ENCODE data around the gene USP31. TPM values are rescaled to one million over a fixed set of nuclear protein-coding genes. Genes with fewer than 3 reads are reported as not detected.

Gene USP31
- polyA plus RNA-seq, 1 experiment: 4.7 TPM

GRCh38 chr16:23174622-23175021, 25.4 kb upstream of the USP31 start:
- CTCF ChIA-PET: interaction anchor here (1.4 kb wide), 1 partner anchor 259 kb away, joined by 4 read pairs; no protein-coding TSS in a partner anchor
- DNase-seq (ENCODE audit: low read depth, low spot score): no peak
- no peak for TF ChIP-seq CTCF (IDR thresholded peaks at IDR 0.05; ENCODE audit: low read depth, low read length)
- H3K27me3 ChIP-seq (ENCODE audit: control insufficient read depth, insufficient read depth, low read length): no peaks in the 10 kb centered on the region
- H3K4me3 ChIP-seq (ENCODE audit: low read depth, low read length): no peak overlapping the region
- H3K9me3 ChIP-seq (ENCODE audit: control insufficient read depth, insufficient read depth, low read length): no peaks in the 10 kb centered on the region; the same call in 1 of the 2 replicates
- H3K27ac ChIP-seq (ENCODE audit: low read depth, low read length): no peak overlapping the region
- POLR2A ChIA-PET: no interaction called here

GRCh38 chr16:23172994-23173393, 23.7 kb upstream of the USP31 start:
- Histone ChIP-seq H3K9me3 (ENCODE audit: control insufficient read depth, insufficient read depth, low read length) (no peaks in the 10 kb centered on the region; the same call in 1 of the 2 replicates), H3K4me3 (ENCODE audit: low read depth, low read length) (no peak overlapping the region), H3K27me3 (ENCODE audit: control insufficient read depth, insufficient read depth, low read length) (no peaks in the 10 kb centered on the region), H3K27ac (ENCODE audit: low read depth, low read length) (no peak overlapping the region)
- CTCF ChIA-PET: interaction anchor here (1.4 kb wide), 1 partner anchor 263 kb away, joined by 6 read pairs; no protein-coding TSS in a partner anchor
- no peak for TF ChIP-seq CTCF (IDR thresholded peaks at IDR 0.05; ENCODE audit: low read depth, low read length)
- no peak for DNase-seq (ENCODE audit: low read depth, low spot score)
- POLR2A ChIA-PET: no interaction called here

- H3K4me3 ChIP-seq (ENCODE audit: low read depth, low read length): no peak overlapping the region
- no peaks in the 10 kb centered on the region for H3K27me3 ChIP-seq (ENCODE audit: control insufficient read depth, insufficient read depth, low read length)
- ChIA-PET POLR2A (no interaction called here), CTCF (interaction anchor here (1.3 to 1.4 kb wide), 2 partner anchors 8 to 263 kb away, joined by 3 to 6 read pairs; no protein-coding TSS in a partner anchor)
- no peak overlapping the region for H3K27ac ChIP-seq (ENCODE audit: low read depth, low read length)
- DNase-seq (ENCODE audit: low read depth, low spot score): no peak
- H3K9me3 ChIP-seq (ENCODE audit: control insufficient read depth, insufficient read depth, low read length): no peaks in the 10 kb centered on the region; the same call in 1 of the 2 replicates
- no peak for TF ChIP-seq CTCF (IDR thresholded peaks at IDR 0.05; ENCODE audit: low read depth, low read length)
These were observed 23.3 kb upstream of the USP31 start for GRCh38 chr16:23172583-23172982.

GRCh38 chr16:23164736-23165135, 15.5 kb upstream of the USP31 start:
- DNase-seq (ENCODE audit: low read depth, low spot score): no peak
- ChIA-PET CTCF (interaction anchor here (1.3 kb wide), 1 partner anchor 269 kb away, joined by 3 read pairs; no protein-coding TSS in a partner anchor), POLR2A (no interaction called here)
- Histone ChIP-seq H3K27me3 (ENCODE audit: control insufficient read depth, insufficient read depth, low read length) (no peaks in the 10 kb centered on the region), H3K27ac (ENCODE audit: low read depth, low read length) (no peak overlapping the region), H3K9me3 (ENCODE audit: control insufficient read depth, insufficient read depth, low read length) (no peaks in the 10 kb centered on the region), H3K4me3 (ENCODE audit: low read depth, low read length) (no peak overlapping the region)
- TF ChIP-seq CTCF (IDR thresholded peaks at IDR 0.05; ENCODE audit: low read depth, low read length): no peak

GRCh38 chr16:23163921-23164320, 14.7 kb upstream of the USP31 start:
- no peak for TF ChIP-seq CTCF (IDR thresholded peaks at IDR 0.05; ENCODE audit: low read depth, low read length)
- H3K27me3 ChIP-seq (ENCODE audit: control insufficient read depth, insufficient read depth, low read length): no peaks in the 10 kb centered on the region
- no peak overlapping the region for H3K27ac ChIP-seq (ENCODE audit: low read depth, low read length)
- no peak overlapping the region for H3K4me3 ChIP-seq (ENCODE audit: low read depth, low read length)
- no peak for DNase-seq (ENCODE audit: low read depth, low spot score)
- no peaks in the 10 kb centered on the region for H3K9me3 ChIP-seq (ENCODE audit: control insufficient read depth, insufficient read depth, low read length)
- ChIA-PET CTCF (no interaction called here), POLR2A (no interaction called here)

All from AG04450 (cell line).